ENCODE results near the gene ZBTB11.

DNA sequence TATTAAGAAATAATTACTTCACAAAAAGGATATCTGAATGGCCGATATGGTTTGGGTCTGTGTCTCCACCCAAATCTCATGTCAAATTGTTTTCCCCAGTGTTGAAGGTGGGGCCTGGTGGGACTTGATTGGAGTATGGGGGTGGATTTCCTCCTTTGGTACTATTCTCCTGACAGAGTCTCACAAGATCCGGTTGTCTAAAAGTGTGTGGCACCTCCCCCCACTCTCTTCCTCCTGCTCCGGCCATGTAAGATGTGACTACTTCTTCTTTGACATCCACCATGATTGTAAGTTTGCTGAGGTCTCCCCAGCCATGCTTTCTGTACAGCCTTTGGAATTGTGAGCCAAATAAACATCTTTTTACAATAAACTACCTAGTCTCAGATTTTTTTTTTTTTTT, 34.5 kb downstream of the ZBTB11 start:
- TF ChIP-seq, protein P1, sequence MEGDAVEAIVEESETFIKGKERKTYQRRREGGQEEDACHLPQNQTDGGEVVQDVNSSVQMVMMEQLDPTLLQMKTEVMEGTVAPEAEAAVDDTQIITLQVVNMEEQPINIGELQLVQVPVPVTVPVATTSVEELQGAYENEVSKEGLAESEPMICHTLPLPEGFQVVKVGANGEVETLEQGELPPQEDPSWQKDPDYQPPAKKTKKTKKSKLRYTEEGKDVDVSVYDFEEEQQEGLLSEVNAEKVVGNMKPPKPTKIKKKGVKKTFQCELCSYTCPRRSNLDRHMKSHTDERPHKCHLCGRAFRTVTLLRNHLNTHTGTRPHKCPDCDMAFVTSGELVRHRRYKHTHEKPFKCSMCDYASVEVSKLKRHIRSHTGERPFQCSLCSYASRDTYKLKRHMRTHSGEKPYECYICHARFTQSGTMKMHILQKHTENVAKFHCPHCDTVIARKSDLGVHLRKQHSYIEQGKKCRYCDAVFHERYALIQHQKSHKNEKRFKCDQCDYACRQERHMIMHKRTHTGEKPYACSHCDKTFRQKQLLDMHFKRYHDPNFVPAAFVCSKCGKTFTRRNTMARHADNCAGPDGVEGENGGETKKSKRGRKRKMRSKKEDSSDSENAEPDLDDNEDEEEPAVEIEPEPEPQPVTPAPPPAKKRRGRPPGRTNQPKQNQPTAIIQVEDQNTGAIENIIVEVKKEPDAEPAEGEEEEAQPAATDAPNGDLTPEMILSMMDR (IDR thresholded peaks at IDR 0.05): no peak
- no peak for TF ChIP-seq EZH2phosphoT487 (IDR thresholded peaks at IDR 0.05)

All from neural progenitor cell (in vitro differentiated cells).